ENCODE measurements around the gene KLF6.

DNA sequence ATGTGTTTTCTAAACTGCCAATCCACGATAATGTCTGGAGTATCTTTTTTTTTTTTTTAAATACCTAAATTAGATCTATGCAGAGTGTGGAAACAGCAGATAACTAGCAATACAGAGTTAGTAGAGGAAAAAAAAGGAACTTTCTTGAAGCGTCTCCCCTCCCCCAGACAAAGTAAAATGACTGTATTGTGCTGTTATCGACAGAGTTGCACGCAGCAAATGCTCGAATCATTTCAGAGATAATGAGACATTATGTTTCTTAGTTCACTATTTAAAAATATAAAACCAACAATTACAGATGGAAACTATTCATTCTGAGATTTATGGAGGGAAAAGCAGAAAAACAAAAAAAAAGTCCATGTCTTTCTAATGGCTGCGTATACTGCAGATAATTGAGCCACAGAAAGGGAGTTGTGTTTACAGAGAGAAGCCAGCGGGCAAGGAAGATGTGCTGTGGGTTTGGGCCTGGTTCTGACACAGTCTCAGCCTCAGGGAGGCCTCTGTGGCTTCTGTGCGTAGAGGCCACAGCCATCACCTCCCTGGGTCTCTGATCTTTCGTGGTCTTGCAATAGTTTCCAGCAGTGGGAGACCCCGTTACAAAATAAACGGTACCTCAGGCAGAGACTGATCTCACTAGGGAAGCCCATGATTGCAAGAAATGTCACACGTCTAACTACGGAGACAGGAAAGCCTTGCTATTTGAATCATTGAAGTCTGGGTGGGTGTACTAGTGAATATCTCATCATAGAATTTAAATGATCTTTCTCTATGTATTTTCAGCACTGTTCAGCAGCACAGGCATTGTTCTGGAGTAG is 19.1 kb upstream of the KLF6 start:
- TF ChIP-seq NFIC (IDR thresholded peaks at IDR 0.05; ENCODE audit: borderline replicate concordance): no peak
- TF ChIP-seq YY1 (IDR thresholded peaks at IDR 0.05; ENCODE audit: low read depth): no peak
- TF ChIP-seq JUND (IDR thresholded peaks at IDR 0.05): no peak
- TF ChIP-seq, protein P1, sequence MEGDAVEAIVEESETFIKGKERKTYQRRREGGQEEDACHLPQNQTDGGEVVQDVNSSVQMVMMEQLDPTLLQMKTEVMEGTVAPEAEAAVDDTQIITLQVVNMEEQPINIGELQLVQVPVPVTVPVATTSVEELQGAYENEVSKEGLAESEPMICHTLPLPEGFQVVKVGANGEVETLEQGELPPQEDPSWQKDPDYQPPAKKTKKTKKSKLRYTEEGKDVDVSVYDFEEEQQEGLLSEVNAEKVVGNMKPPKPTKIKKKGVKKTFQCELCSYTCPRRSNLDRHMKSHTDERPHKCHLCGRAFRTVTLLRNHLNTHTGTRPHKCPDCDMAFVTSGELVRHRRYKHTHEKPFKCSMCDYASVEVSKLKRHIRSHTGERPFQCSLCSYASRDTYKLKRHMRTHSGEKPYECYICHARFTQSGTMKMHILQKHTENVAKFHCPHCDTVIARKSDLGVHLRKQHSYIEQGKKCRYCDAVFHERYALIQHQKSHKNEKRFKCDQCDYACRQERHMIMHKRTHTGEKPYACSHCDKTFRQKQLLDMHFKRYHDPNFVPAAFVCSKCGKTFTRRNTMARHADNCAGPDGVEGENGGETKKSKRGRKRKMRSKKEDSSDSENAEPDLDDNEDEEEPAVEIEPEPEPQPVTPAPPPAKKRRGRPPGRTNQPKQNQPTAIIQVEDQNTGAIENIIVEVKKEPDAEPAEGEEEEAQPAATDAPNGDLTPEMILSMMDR (IDR thresholded peaks at IDR 0.05): no peak

Measured in SK-N-SH (cell line).